Left ventricle myocardium superior (tissue), 1 donor: Measurements from ENCODE around the gene ACE. TPM values are rescaled to one million over a fixed set of nuclear protein-coding genes. Genes with fewer than 3 reads are reported as not detected.

ENCODE experiments used
- ATAC-seq: fragments of 200-7000 bp; cut with Tn5 transposase; one replicate; pipeline ENCODE4 v1.9.1; 2020; ENCODE audit warnings: mild to moderate bottlenecking, moderate library complexity
- DNase-seq: peaks from one replicate; pipeline ENCODE4 v3.0.0-alpha.2; 2020
- intact Hi-C: fragments of 100-400 bp; cut with micrococcal nuclease; formaldehyde crosslinking; loops from one replicate; pipeline ENCODE4 v1.11.0; 2022
- total RNA-seq: library from RNA; stranded (reverse); fragmentation: NEBNext Ultra II Directional; extraction: Animal tissue kit (Norgen Biotek cat#: 25700); gene quantifications from one replicate; pipeline ENCODE4 v1.2.1, GENCODE V29; 2021
- donor health status: DM: no; HTN: yes; CAD: no; lungs with severe emphysema.

Gene ACE
- total RNA-seq, 1 donor from 2014 or later: 5.6 TPM

DNA sequence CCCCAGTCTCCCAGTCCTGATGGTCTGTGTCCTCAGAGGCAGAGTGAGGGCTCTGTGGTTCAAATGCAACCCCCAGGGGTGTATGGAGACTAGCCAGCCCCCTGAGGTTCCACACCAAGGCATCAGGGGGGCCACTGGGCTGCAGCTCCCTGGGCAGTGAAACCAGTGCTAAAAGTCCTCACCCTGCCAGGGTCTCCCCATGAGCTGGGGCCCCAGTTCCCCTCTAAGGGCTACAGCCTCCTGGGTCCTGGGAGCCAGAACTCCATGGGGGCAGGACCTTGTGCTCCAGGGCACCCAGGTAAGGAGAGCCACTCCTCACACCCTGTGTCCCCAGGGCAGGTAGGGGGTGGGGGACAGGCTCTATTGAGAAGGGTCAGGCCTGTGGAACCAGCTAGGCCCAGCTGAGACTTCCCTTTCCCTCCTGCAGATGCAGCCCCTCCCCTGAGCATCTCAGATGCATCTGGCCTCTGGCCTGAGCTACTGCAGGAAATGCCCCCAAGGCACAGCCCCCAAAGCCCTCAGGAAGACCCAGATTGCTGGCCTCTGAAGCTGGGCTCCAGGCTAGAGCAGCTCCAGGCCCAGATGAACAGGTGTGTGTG is 67.1 kb downstream of the ACE start:
- DNase-seq: no peak
- intact Hi-C loops: no loop called here
- ATAC-seq: no peak

DNA sequence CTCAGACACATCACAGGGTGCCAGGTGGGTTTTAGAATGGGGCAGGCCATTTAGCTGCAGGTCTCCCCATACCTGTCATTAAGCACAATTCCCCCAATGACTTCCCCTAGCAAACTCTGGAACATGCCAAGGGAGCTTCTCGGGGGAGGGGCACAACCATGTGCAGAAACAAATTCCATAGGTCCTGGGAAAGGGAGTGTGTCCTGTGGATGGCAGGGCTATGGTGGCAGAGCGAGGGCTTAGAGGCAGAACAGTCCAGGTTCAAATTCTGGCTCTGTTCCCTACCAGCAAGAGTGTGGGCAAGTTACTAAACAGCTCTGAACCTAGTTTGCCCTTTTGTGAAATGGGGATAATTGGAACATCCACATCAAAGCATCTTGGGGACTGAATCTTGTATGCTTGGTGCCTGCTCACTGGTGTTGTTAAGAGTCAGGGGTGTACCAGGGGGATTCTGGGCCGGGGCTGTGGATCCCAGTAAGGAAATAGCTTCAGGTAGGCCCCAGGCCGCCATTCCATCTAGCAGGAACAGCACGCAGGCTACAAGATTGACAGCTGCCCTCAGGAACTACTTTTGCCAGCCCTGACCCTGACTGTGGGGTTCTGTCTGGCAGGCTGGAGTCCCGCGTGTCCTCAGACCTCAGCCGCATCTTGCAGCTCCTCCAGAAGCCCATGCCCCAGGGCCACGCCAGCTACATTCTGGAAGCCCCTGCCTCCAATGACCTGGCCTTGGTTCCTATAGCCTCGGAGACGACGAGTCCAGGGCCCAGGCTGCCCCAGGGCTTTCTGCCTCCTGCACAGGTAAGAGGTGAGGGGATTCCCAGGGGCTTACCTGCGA is 67.8 kb downstream of the ACE start:
- intact Hi-C loops: no loop called here
- DNase-seq (no peak), ATAC-seq (no peak)

GRCh38 chr17:63546308-63547082 is 69.6 kb downstream of the ACE start:
- intact Hi-C loops: no loop called here
- ATAC-seq (no peak), DNase-seq (no peak)

GRCh38 chr17:63547083-63547523 is 70.2 kb downstream of the ACE start:
- no peak for DNase-seq
- intact Hi-C loops: no loop called here
- no peak for ATAC-seq

Other genes starting within 250 kb of the ACE start
- 14.7 TPM for gene CYB561, start 30.8 kb upstream of the ACE start, total RNA-seq
- not detected for gene KCNH6, start 46.3 kb downstream of the ACE start, total RNA-seq
- gene DCAF7, start 73.4 kb downstream of the ACE start, total RNA-seq: 45.0 TPM
- gene TACO1, start 123.8 kb downstream of the ACE start, total RNA-seq: 45.5 TPM
- gene MAP3K3, start 145.4 kb downstream of the ACE start, total RNA-seq: 36.9 TPM
- gene LIMD2, start 223.1 kb downstream of the ACE start, total RNA-seq: 4.7 TPM